Lower leg skin (tissue), 4 donors: ENCODE results near the gene CCL16. TPM values are rescaled to one million over a fixed set of nuclear protein-coding genes. Genes with fewer than 3 reads are reported as not detected.
"Not testable (repeated sequence)": the region's sequence is repeated elsewhere in the genome, so short reads cannot be mapped to it uniquely, and the experiment has no call there.

ENCODE experiments used
- DNase-seq, 2 donors: peaks; one replicate each; pipeline ENCODE4 v3.0.0-alpha.2; 2019; ENCODE audit warnings: low spot score in 2 of 2
- H3K4me3 ChIP-seq: fragments of 200-600 bp; sonication (generic); 2 replicates; pipeline ENCODE4 v1.5.1; 2017; ENCODE audit warnings: mild to moderate bottlenecking, low read depth; ENCODE audit not compliant: poor library complexity, severe bottlenecking
- POLR2A ChIP-seq, 2 donors: fragments of 450-650 bp; IDR thresholded peaks; one replicate each; pipeline ENCODE4 v1.6.1; 2016 to 2017; ENCODE audit warnings: antibody characterized with exemption in 2 of 2, mild to moderate bottlenecking in 1 of 2, moderate library complexity in 1 of 2
- WGBS, 2 donors: methylation state at CpG; one replicate each; pipeline ENCODE4 v1.1.5; 2018; 5-methylcytosine and 5-hydroxymethylcytosine counted together
- intact Hi-C: fragments of 100-400 bp; cut with DNase I; formaldehyde crosslinking; loops from one replicate; pipeline ENCODE4 v1.15.0; 2023; ENCODE audit warnings: low total_unique reads
- total RNA-seq, 4 donors: library from RNA; depleted of rRNA; stranded (reverse); fragments of >200 nt; gene quantifications; one replicate each; pipeline ENCODE4 v1.1.0, GENCODE V29; 2016
- TF ChIP-seq, protein P1 (sequence below), 3 donors: fragments of 450-650 bp; IDR thresholded peaks; one replicate each; pipeline ENCODE4 v1.5.1; 2016; ENCODE audit warnings: antibody characterized with exemption in 3 of 3, mild to moderate bottlenecking in 3 of 3, moderate library complexity in 2 of 3

The CCL16 gene
- total RNA-seq, 4 donors from 2014 or later, result 0.39 TPM; not detected in 3

DNA sequence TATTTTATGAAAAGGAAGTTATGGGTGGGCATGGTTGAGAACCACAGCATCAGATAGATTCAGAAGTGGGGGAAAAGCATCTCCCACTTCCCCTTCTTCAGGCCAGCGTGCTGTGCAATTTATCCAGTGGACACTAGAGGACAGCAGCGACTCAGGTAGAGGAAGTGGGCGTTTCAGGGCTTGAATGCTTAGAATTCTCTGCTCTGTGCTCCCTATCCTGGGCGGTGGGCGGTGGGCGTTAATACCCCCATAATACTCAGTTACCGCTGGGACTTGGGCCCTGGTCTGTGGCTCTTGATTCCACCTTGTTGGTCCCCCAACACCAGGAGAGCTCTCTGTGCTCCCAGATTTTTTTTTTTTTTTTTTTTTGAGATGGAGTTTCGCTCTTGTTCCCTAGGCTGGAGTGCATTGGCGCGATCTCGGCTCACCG, 34.1 kb downstream of the CCL16 start:
- no peak for TF ChIP-seq POLR2A (IDR thresholded peaks at IDR 0.05)
- TF ChIP-seq, protein P1, sequence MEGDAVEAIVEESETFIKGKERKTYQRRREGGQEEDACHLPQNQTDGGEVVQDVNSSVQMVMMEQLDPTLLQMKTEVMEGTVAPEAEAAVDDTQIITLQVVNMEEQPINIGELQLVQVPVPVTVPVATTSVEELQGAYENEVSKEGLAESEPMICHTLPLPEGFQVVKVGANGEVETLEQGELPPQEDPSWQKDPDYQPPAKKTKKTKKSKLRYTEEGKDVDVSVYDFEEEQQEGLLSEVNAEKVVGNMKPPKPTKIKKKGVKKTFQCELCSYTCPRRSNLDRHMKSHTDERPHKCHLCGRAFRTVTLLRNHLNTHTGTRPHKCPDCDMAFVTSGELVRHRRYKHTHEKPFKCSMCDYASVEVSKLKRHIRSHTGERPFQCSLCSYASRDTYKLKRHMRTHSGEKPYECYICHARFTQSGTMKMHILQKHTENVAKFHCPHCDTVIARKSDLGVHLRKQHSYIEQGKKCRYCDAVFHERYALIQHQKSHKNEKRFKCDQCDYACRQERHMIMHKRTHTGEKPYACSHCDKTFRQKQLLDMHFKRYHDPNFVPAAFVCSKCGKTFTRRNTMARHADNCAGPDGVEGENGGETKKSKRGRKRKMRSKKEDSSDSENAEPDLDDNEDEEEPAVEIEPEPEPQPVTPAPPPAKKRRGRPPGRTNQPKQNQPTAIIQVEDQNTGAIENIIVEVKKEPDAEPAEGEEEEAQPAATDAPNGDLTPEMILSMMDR (IDR thresholded peaks at IDR 0.05), result no peak
- no peak for DNase-seq
- H3K4me3 ChIP-seq, result no peak overlapping the region
- 32% methylated on average over 12 of the region's 12 CpGs for WGBS, 2 donors
- intact Hi-C loops, result no loop called here

DNA sequence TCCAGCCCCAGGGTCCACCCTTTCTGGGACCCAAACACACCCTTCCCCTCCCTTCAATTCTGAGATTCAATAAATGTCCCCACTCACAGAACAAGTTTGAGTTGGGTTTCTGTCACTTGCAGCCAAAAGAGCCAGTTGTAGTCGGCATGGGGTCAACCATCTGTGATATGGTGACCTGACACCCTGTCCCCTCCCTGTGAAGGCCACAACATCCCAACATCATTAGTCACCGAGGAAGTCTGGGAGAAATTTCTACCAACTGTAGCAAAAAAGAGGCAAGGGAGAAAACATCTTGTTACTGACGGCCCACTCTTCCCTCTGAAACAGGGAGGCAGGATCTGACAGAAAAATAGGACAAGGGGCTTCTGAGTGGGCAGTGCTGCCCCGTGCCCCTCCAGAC, 37.1 kb downstream of the CCL16 start:
- no peak for DNase-seq
- TF ChIP-seq POLR2A (IDR thresholded peaks at IDR 0.05), result no peak
- TF ChIP-seq, protein P1 (IDR thresholded peaks at IDR 0.05), result no peak

DNA sequence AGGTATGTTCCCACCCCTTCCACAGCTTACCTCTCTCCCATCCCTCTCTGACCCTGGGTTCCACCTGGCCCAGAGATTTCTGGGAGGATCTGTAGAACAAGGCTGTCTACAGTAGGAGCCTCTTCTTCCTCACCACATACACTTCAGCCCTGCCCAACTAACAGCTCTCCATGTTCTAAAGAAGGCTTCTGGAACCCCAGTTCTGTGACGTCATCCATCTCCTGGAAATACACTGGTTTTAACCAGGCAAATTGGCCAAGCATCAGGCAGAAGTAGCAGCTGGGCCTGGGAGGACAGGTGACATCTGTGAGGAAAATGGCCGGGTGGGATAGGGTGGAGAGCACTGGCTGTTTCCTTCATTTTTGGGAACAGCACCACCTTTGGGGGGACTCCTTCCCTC, 37.8 kb downstream of the CCL16 start, which contains the start of gene LYZL6:
Gene LYZL6 (minus strand): TSS at position 177 of the 400 bp plus-strand sequence. CDS start 4,357 bp downstream, outside the sequence.
- TF ChIP-seq POLR2A (IDR thresholded peaks at IDR 0.05), result no peak
- TF ChIP-seq, protein P1 (IDR thresholded peaks at IDR 0.05), result no peak
- WGBS, 2 donors, result 83 to 85% methylated on average over 2 of the region's 2 CpGs
- no peak within 1 kb of the TSS for H3K4me3 ChIP-seq
- DNase-seq, result no peak
- intact Hi-C loops, result no loop called here

More for the DNA sequence above, 37.1 kb downstream of the CCL16 start:
- no peak overlapping the region for H3K4me3 ChIP-seq
- intact Hi-C loops, result no loop called here
- 78 to 83% methylated on average over 4 of the region's 4 CpGs for WGBS, 2 donors

DNA sequence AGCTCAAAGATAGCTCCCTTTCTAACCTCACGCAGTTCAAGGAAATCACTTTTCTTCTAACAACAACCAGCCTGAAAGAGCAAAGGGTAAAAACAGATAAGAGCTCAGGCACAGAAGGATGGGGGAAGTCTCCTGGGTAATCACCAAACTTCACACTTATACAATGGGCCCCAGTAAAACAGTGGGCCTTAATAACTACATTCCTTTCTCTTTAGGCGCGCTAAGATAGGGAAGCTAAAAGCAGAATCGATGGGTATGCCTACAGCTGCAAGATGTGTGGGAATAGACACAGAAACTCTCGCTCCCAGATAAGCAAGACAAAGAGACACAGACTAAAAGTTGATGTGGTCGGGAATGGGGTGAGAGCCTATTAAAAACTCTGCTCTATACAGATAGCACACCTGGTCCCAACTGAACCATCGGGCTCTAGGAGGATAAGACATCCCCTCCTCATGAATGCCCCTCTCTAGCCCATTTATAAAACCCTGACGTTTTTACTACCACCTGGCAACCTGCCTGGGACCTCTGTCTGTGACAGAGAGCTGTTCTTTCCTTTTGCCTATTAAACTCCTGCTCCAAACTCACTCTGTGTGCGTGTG, 38.6 kb downstream of the CCL16 start:
- WGBS, 2 donors, result 45 to 62% methylated on average over 9 of the region's 9 CpGs
- intact Hi-C loops, result no loop called here

DNA sequence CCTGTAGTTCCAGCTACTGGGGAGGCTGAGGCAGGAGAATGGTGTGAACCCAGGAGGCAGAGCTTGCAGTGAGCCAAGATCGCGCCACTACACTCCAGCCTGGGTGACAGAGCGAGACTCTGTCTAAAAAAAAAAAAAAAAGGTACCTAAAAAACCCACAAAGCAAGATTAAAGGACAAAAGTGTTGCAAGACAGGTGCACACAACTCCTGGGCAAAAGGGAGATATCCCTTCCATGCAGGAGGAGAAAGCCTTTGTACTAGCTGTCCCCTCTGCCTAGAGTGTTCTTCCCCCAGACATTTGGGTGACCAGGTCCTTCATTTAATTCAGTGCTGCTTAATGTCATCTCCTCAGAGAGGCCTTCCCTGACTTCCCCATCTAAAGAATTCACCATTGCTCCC, 42.8 kb downstream of the CCL16 start:
- intact Hi-C loops, H3K4me3 ChIP-seq, DNase-seq: not testable (repeated sequence)
- whole genome bisulfite sequencing, 2 donors, result 94 to 100% methylated on average over 3 of the region's 3 CpGs

More for the DNA sequence above, 38.6 kb downstream of the CCL16 start:
- TF ChIP-seq, protein P1 (IDR thresholded peaks at IDR 0.05), result no peak
- TF ChIP-seq POLR2A (IDR thresholded peaks at IDR 0.05), result no peak
- no peak for DNase-seq
- H3K4me3 ChIP-seq, result no peak overlapping the region

DNA sequence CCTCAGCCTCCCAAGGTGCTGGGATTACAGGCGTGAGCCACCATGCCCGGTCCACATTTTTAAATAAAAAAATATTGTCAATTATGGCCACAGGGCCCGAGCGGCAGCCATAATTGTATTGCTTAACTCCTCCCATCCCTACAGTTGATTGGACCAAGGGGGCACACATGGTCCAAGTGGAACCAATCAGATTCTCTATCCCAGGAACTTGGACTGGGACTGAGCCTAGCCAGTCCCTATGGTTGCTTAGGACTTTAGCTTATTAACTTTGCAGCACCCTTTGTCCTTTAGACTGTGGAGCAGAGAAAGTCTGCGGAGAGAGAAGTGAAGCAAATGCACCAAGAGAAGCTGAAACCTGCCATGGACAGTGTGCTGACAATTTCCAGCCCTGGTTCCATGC, 45.2 kb downstream of the CCL16 start:
- intact Hi-C loops, result no loop called here
- no peak for DNase-seq
- TF ChIP-seq, protein P1 (IDR thresholded peaks at IDR 0.05), result no peak
- no peak for TF ChIP-seq POLR2A (IDR thresholded peaks at IDR 0.05)
- WGBS, 2 donors, result 90 to 95% methylated on average over 5 of the region's 5 CpGs
- H3K4me3 ChIP-seq, result no peak overlapping the region
